CD14-positive monocyte (primary cell): ENCODE results near the gene HOXA5. TPM values are rescaled to one million over a fixed set of nuclear protein-coding genes. Genes with fewer than 3 reads are reported as not detected.

ENCODE experiments used
- DNase-seq, 3 donors: peaks; one replicate each; pipeline ENCODE4 v3.0.0-alpha.2; 2011 to 2022
- H2AFZ ChIP-seq: 2 replicates; pipeline ENCODE4 v1.6.0; 2012; ENCODE audit warnings: mild to moderate bottlenecking, low read depth, low read length, inconsistent platforms; ENCODE audit not compliant: insufficient read depth, poor library complexity, severe bottlenecking
- H3K27ac ChIP-seq, 2 donors: 1 replicate in 1 of 2; 2 replicates in 1 of 2; pipeline ENCODE4 v1.5.1; 2012 to 2013; ENCODE audit warnings: low read length in 2 of 2, control low read depth in 1 of 2, inconsistent platforms in 1 of 2, low read depth in 1 of 2, mild to moderate bottlenecking in 1 of 2
- H3K27me3 ChIP-seq, 2 donors: one replicate each; pipeline versions ENCODE4 v1.6.0 to v1.6.1; 2011 to 2013; ENCODE audit warnings: low read length in 2 of 2; ENCODE audit not compliant: control insufficient read depth in 2 of 2, insufficient read depth in 2 of 2
- H3K36me3 ChIP-seq, 2 donors: replicated peaks in 1 of 2; 1 replicate in 1 of 2; 2 replicates in 1 of 2; pipeline versions ENCODE4 v1.5.1 to v1.6.1; 2012 to 2013; ENCODE audit warnings: low read length in 2 of 2, control low read depth in 1 of 2, inconsistent platforms in 1 of 2, mild to moderate bottlenecking in 1 of 2; ENCODE audit not compliant: insufficient read depth in 2 of 2, control insufficient read depth in 1 of 2
- H3K4me1 ChIP-seq, 2 donors: 1 replicate in 1 of 2; 2 replicates in 1 of 2; pipeline versions ENCODE4 v1.5.1 to v1.6.1; 2012 to 2013; ENCODE audit warnings: low read length in 2 of 2, control low read depth in 1 of 2, inconsistent platforms in 1 of 2, mild to moderate bottlenecking in 1 of 2, moderate library complexity in 1 of 2; ENCODE audit not compliant: insufficient read depth in 2 of 2, control insufficient read depth in 1 of 2
- H3K4me2 ChIP-seq: replicated peaks from 2 replicates; pipeline ENCODE3; 2012; ENCODE audit warnings: low read length, moderate library complexity, mild to moderate bottlenecking; ENCODE audit not compliant: poor library complexity, severe bottlenecking; ENCODE audit errors: extremely low read depth
- H3K4me3 ChIP-seq, 3 experiments: fragments of 200-600 bp in 1 of 3; sonication (generic) in 1 of 3; replicated peaks in 1 of 3; 1 replicate in 2 of 3; 2 replicates in 1 of 3; pipeline ENCODE4 v1.5.1; 2011 to 2013; ENCODE audit warnings: low read length in 3 of 3, mild to moderate bottlenecking in 3 of 3, control low read depth in 2 of 3, low read depth in 2 of 3, inconsistent platforms in 1 of 3, moderate library complexity in 1 of 3
- H3K79me2 ChIP-seq: 2 replicates; pipeline ENCODE4 v1.6.0; 2012; ENCODE audit warnings: mild to moderate bottlenecking, control low read depth, inconsistent platforms, low read length, moderate library complexity; ENCODE audit not compliant: insufficient read depth
- H3K9ac ChIP-seq: 2 replicates; pipeline ENCODE4 v1.6.0; 2017; ENCODE audit warnings: low read length, mild to moderate bottlenecking; ENCODE audit not compliant: insufficient read depth, poor library complexity, severe bottlenecking
- H3K9me3 ChIP-seq, 2 donors: replicated peaks in 1 of 2; 1 replicate in 1 of 2; 2 replicates in 1 of 2; pipeline versions ENCODE4 v1.5.1 to v1.6.1; 2012 to 2013; ENCODE audit warnings: low read length in 2 of 2, control low read depth in 1 of 2; ENCODE audit not compliant: control insufficient read depth in 1 of 2, insufficient read depth in 1 of 2
- H4K20me1 ChIP-seq: 2 replicates; pipeline ENCODE4 v1.6.0; 2012; ENCODE audit warnings: mild to moderate bottlenecking, low read length, control low read depth, moderate library complexity; ENCODE audit not compliant: insufficient read depth
- H3K27ac Mint-ChIP-seq, 7 donors: one replicate each; pipeline ENCODE4 v1.8.0; 2020; ENCODE audit warnings: mild to moderate bottlenecking in 7 of 7, mixed read lengths in 7 of 7, moderate library complexity in 6 of 7, inconsistent platforms in 2 of 7
- H3K27me3 Mint-ChIP-seq, 3 donors: one replicate each; pipeline ENCODE4 v1.8.0; 2021 to 2022; ENCODE audit warnings: low read depth in 3 of 3, mild to moderate bottlenecking in 3 of 3, mixed read lengths in 3 of 3, moderate library complexity in 3 of 3, inconsistent platforms in 1 of 3
- H3K36me3 Mint-ChIP-seq, 2 donors: one replicate each; pipeline ENCODE4 v1.8.0; 2020; ENCODE audit warnings: mixed read lengths in 2 of 2, inconsistent platforms in 1 of 2, mild to moderate bottlenecking in 1 of 2
- H3K4me1 Mint-ChIP-seq: one replicate; pipeline ENCODE4 v1.8.0; 2020; ENCODE audit warnings: mild to moderate bottlenecking, mixed read lengths
- H3K4me3 Mint-ChIP-seq, 2 donors: one replicate each; pipeline ENCODE4 v1.8.0; 2020; ENCODE audit warnings: mild to moderate bottlenecking in 2 of 2, mixed read lengths in 2 of 2, moderate library complexity in 1 of 2
- H3K9me3 Mint-ChIP-seq, 7 donors: one replicate each; pipeline ENCODE4 v1.8.0; 2020 to 2022; ENCODE audit warnings: mixed read lengths in 7 of 7, mild to moderate bottlenecking in 6 of 7, moderate library complexity in 6 of 7, inconsistent platforms in 2 of 7
- CTCF ChIP-seq: fragments of 200-600 bp; IDR thresholded peaks from one replicate; pipeline ENCODE4 v1.8.0; 2022; ENCODE audit warnings: antibody characterized with exemption, mild to moderate bottlenecking
- WGBS: methylation state at CpG from one replicate; pipeline ENCODE4 v1.1.5; 2013; ENCODE audit warnings: missing lambda C conversion rate; ENCODE audit not compliant: insufficient coverage; 5-methylcytosine and 5-hydroxymethylcytosine counted together
- intact Hi-C, 2 donors: fragments of 100-400 bp; cut with micrococcal nuclease; formaldehyde crosslinking; loops; one replicate each; pipeline versions ENCODE4 v1.15.0 to v1.15.1; 2023
- polyA plus RNA-seq, 3 donors: library from polyadenylated mRNA; depleted of rRNA in 1 of 3; unstranded in 2 of 3; stranded (reverse) in 1 of 3; fragments of 300-500 nt in 2 of 3; fragments of >200 nt in 1 of 3; fragmentation: Illumina TruSeq in 2 of 3; gene quantifications; 1 replicate in 2 of 3; 2 replicates in 1 of 3; pipeline ENCODE4 v1.2.3, GENCODE V29; 2012 to 2021

Gene HOXA5
- polyA plus RNA-seq, 3 donors, result 0.85 to 3.0 (median 1.8) TPM

- Mint-ChIP-seq H3K27me3 (peaks cover 96 to 99% (median 99%) of the 10 kb centered on the region in 3 donors), H3K9me3 (peaks cover 3 to 52% (median 38%) of the 10 kb centered on the region in 7 donors), H3K36me3 (peaks cover 18 to 34% of the 10 kb centered on the region in 2 donors), H3K4me3 (peak within 1 kb of the TSS; percentile 72 to 93), H3K4me1 (peaks cover 64% of the 10 kb centered on the region), H3K27ac (peak within 1 kb of the TSS in 1 of 7 donors; percentile 47)
- Histone ChIP-seq H3K9me3 (peaks cover 11 to 59% of the 10 kb centered on the region in 2 donors), H4K20me1 (no peaks in the 10 kb centered on the region), H3K4me1 (peaks cover 49 to 51% of the 10 kb centered on the region in 2 donors), H3K27me3 (peaks cover 86 to 99% of the 10 kb centered on the region in 2 donors), H3K36me3 (no peaks in the 10 kb centered on the region), H2AFZ (peak within 1 kb of the TSS; percentile 58), H3K4me2 (peak within 1 kb of the TSS; percentile 76), H3K79me2 (no peaks in the 10 kb centered on the region), H3K27ac (no peak within 1 kb of the TSS), H3K4me3 (peak within 1 kb of the TSS in 2 of 3 experiments; percentile 20 to 71), H3K9ac (no peak within 1 kb of the TSS)
- TF ChIP-seq CTCF, result no peak
- WGBS, result 6% methylated on average over 34 of the region's 43 CpGs
- intact Hi-C loops, result loop anchor here (5.0 kb wide), 1 partner anchor 33 kb away; the partner anchor contains the start of gene HOXA3 (in 2 of the 2)
- DNase-seq, result peak in 2 of 3 donors; percentile 58 to 76
Observed at GRCh38 chr7:27185013-27185853, 41.8 kb upstream of the HOXA5 start, which contains the start of gene HOXA11. HOXA11 (minus strand) TSS chr7:27185232; CDS start chr7:27185144, 88 bp downstream.

- H3K27me3 Mint-ChIP-seq, result peaks cover 94 to 99% (median 99%) of the 10 kb centered on the region in 3 donors
- H3K4me2 ChIP-seq, result peak overlapping the region; percentile 76
- H3K9me3 ChIP-seq, result peaks cover 11 to 53% of the 10 kb centered on the region in 2 donors
- intact Hi-C loops, result loop anchor here (1.0 to 5.0 kb wide), 2 partner anchors 11 to 32 kb away; partner anchors contain the start of gene HOXA3 (in 2 of the 2)
- peak overlapping the region in 1 of 7 donors; percentile 41 for H3K27ac Mint-ChIP-seq
- peaks cover 3 to 45% (median 33%) of the 10 kb centered on the region in 7 donors for H3K9me3 Mint-ChIP-seq
- H3K4me3 Mint-ChIP-seq, result peak overlapping the region; percentile 72 to 93
- H3K4me1 ChIP-seq, result peaks cover 55 to 56% of the 10 kb centered on the region in 2 donors
- no peaks in the 10 kb centered on the region for H3K36me3 ChIP-seq
- H4K20me1 ChIP-seq, result no peaks in the 10 kb centered on the region
- peaks cover 81 to 99% of the 10 kb centered on the region in 2 donors for H3K27me3 ChIP-seq
- peak overlapping the region; percentile 58 for H2AFZ ChIP-seq
- H3K9ac ChIP-seq, result no peak overlapping the region
- H3K4me3 ChIP-seq, result peak overlapping the region in 2 of 3 experiments; percentile 20 to 71
- 2% methylated on average over 65 of the region's 72 CpGs for whole genome bisulfite sequencing
- no peaks in the 10 kb centered on the region for H3K79me2 ChIP-seq
- H3K4me1 Mint-ChIP-seq, result peaks cover 62% of the 10 kb centered on the region
- no peak for TF ChIP-seq CTCF
- peaks cover 18 to 31% of the 10 kb centered on the region in 2 donors for H3K36me3 Mint-ChIP-seq
- H3K27ac ChIP-seq, result no peak overlapping the region
- DNase-seq, result peak in 1 of 3 donors; percentile 44
Observed at GRCh38 chr7:27184337-27185012, 41.0 kb upstream of the HOXA5 start.
